GM12875 (cell line): ENCODE results near the gene CTNNA3.

ENCODE experiments used
- H3K4me3 ChIP-seq: one replicate; pipeline ENCODE4 v1.5.1; 2011; ENCODE audit warnings: low read depth, low read length, control low read depth
- CTCF ChIP-seq: IDR thresholded peaks from 2 replicates; pipeline ENCODE4 v1.5.1; 2011; ENCODE audit warnings: low read depth, mild to moderate bottlenecking, control low read depth, inconsistent platforms, low read length, moderate library complexity, borderline replicate concordance; ENCODE audit not compliant: insufficient read depth

The CTNNA3 gene

GRCh38 chr10:67609996-67610793 lies 85.8 kb downstream of the CTNNA3 start:
- TF ChIP-seq CTCF: no peak
- H3K4me3 ChIP-seq: no peak overlapping the region

- H3K4me3 ChIP-seq: no peak overlapping the region
- no peak for TF ChIP-seq CTCF
These were observed 88.0 kb downstream of the CTNNA3 start for GRCh38 chr10:67608001-67608400.

GRCh38 chr10:67607472-67607871 lies 88.5 kb downstream of the CTNNA3 start:
- no peak for TF ChIP-seq CTCF
- H3K4me3 ChIP-seq: no peak overlapping the region

- no peak overlapping the region for H3K4me3 ChIP-seq
These were observed 89.4 kb downstream of the CTNNA3 start for GRCh38 chr10:67606572-67606971.

GRCh38 chr10:67603701-67604100 lies 92.3 kb downstream of the CTNNA3 start:
- no peak for TF ChIP-seq CTCF

More at GRCh38 chr10:67606572-67606971, 89.4 kb downstream of the CTNNA3 start:
- TF ChIP-seq CTCF: no peak

GRCh38 chr10:67603086-67603485 lies 92.9 kb downstream of the CTNNA3 start:
- H3K4me3 ChIP-seq: no peak overlapping the region
- TF ChIP-seq CTCF: no peak

More at GRCh38 chr10:67603701-67604100, 92.3 kb downstream of the CTNNA3 start:
- no peak overlapping the region for H3K4me3 ChIP-seq

GRCh38 chr10:67602268-67602950 lies 93.6 kb downstream of the CTNNA3 start:
- H3K4me3 ChIP-seq: no peak overlapping the region
- no peak for TF ChIP-seq CTCF
